GM19324 (cell line): ENCODE results near the gene SOS1.

ENCODE experiments used
- ATAC-seq: cut with Tn5 transposase; IDR thresholded peaks from one replicate; pipeline ENCODE4 v1.9.1; 2021; ENCODE audit warnings: mild to moderate bottlenecking, moderate library complexity; ENCODE audit not compliant: unreplicated experiment, low FRiP score

The SOS1 gene

GRCh38 chr2:39050109-39050508 lies 70.7 kb downstream of the SOS1 start:
- ATAC-seq = no peak

- no peak for ATAC-seq
Observed at GRCh38 chr2:39039072-39039471, 81.8 kb downstream of the SOS1 start.

GRCh38 chr2:39033980-39034379 lies 86.9 kb downstream of the SOS1 start:
- ATAC-seq = no peak

GRCh38 chr2:39027421-39027820 lies 93.4 kb downstream of the SOS1 start:
- ATAC-seq = no peak

GRCh38 chr2:39024833-39025232 lies 96.0 kb downstream of the SOS1 start:
- ATAC-seq = no peak

- ATAC-seq = no peak
Observed at GRCh38 chr2:39023649-39024048, 97.2 kb downstream of the SOS1 start.

GRCh38 chr2:39022642-39023235 lies 98.1 kb downstream of the SOS1 start:
- ATAC-seq = no peak

- ATAC-seq = no peak
Observed at GRCh38 chr2:39020383-39020782, 100.5 kb downstream of the SOS1 start.

- no peak for ATAC-seq
Observed at GRCh38 chr2:39018638-39019037, 102.2 kb downstream of the SOS1 start.

GRCh38 chr2:39017334-39017733 lies 103.5 kb downstream of the SOS1 start:
- no peak for ATAC-seq

GRCh38 chr2:39015424-39015823 lies 105.4 kb downstream of the SOS1 start:
- no peak for ATAC-seq

- ATAC-seq = no peak
Observed at GRCh38 chr2:39013871-39014270, 107.0 kb downstream of the SOS1 start.

GRCh38 chr2:39008665-39009064 lies 112.2 kb downstream of the SOS1 start:
- no peak for ATAC-seq

- ATAC-seq = no peak
Observed at GRCh38 chr2:39007875-39008504, 112.9 kb downstream of the SOS1 start.

- no peak for ATAC-seq
Observed at GRCh38 chr2:39000552-39000951, 120.3 kb downstream of the SOS1 start.

GRCh38 chr2:38997781-38998180 lies 123.1 kb downstream of the SOS1 start:
- no peak for ATAC-seq

- ATAC-seq = no peak
Observed at GRCh38 chr2:38991899-38992298, 129.0 kb downstream of the SOS1 start.

GRCh38 chr2:38988716-38989115 lies 132.1 kb downstream of the SOS1 start:
- no peak for ATAC-seq

GRCh38 chr2:38982498-38982897 lies 138.4 kb downstream of the SOS1 start:
- no peak for ATAC-seq

GRCh38 chr2:38981670-38982357 lies 139.0 kb downstream of the SOS1 start:
- no peak for ATAC-seq

- ATAC-seq = no peak
Observed at GRCh38 chr2:38981003-38981669, 139.7 kb downstream of the SOS1 start.
